A673 (cell line): ENCODE data around the gene HEBP1.

Source experiments
- EZH2 ChIP-seq: fragments of 200-600 bp; sonication (generic); IDR thresholded peaks from 2 replicates; pipeline ENCODE4 v1.6.1; 2017; ENCODE audit warnings: borderline replicate concordance, low read depth, mild to moderate bottlenecking, mixed read lengths, antibody characterized with exemption, low read length; ENCODE audit not compliant: poor library complexity, severe bottlenecking
- TF ChIP-seq, protein P1 (sequence below): fragments of 300-800, 200-600 bp; sonication (generic); conservative IDR thresholded peaks from 2 replicates; pipeline ENCODE4 v1.5.1; 2017; ENCODE audit warnings: low read depth, mild to moderate bottlenecking, antibody characterized with exemption, low read length, moderate library complexity, mixed read lengths

DNA sequence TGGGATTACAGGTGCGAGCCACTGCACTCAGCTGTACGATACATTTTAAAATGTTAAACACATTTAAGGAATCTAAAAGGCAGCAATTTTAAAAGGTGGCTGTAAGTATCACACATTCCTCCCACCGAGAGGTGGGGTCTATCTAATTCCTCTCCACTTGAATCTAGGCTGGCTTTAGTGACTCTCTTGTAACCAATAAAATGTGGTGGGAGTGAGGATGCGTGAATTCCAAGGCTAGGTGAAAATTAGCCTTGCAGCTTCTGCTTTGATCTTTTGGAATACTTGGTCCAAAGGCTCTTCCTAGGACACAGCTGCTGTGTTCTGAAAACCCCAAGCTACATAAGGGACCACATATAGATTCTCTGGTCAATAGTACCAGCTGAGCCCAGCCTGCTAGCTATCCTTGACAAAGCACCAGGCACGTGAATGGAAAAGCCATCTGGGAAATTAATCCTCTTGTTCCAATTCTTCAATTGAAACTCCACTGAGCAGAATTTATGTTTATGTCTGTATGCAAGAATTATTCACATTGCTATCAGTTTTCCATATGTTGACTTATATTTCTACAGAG, 39.3 kb downstream of the HEBP1 start:
- TF ChIP-seq EZH2: no peak
- TF ChIP-seq, protein P1, sequence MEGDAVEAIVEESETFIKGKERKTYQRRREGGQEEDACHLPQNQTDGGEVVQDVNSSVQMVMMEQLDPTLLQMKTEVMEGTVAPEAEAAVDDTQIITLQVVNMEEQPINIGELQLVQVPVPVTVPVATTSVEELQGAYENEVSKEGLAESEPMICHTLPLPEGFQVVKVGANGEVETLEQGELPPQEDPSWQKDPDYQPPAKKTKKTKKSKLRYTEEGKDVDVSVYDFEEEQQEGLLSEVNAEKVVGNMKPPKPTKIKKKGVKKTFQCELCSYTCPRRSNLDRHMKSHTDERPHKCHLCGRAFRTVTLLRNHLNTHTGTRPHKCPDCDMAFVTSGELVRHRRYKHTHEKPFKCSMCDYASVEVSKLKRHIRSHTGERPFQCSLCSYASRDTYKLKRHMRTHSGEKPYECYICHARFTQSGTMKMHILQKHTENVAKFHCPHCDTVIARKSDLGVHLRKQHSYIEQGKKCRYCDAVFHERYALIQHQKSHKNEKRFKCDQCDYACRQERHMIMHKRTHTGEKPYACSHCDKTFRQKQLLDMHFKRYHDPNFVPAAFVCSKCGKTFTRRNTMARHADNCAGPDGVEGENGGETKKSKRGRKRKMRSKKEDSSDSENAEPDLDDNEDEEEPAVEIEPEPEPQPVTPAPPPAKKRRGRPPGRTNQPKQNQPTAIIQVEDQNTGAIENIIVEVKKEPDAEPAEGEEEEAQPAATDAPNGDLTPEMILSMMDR: no peak
